Esophagus (tissue), 2 donors: Measurements from ENCODE around the gene INSR. TPM values are rescaled to one million over a fixed set of nuclear protein-coding genes. Genes with fewer than 3 reads are reported as not detected.
"Not testable (repeated sequence)": the region's sequence is repeated elsewhere in the genome, so short reads cannot be mapped to it uniquely, and the experiment has no call there.

ENCODE experiments used
- H3K27ac ChIP-seq, 2 donors: one replicate each; pipeline ENCODE4 v1.5.1; 2013; ENCODE audit warnings: low read depth in 2 of 2, mild to moderate bottlenecking in 2 of 2, inconsistent platforms in 1 of 2, low read length in 1 of 2, moderate library complexity in 1 of 2
- H3K27me3 ChIP-seq, 2 donors: one replicate each; pipeline ENCODE4 v1.6.1; 2013; ENCODE audit warnings: low read length in 2 of 2, control low read depth in 1 of 2, mild to moderate bottlenecking in 1 of 2; ENCODE audit not compliant: insufficient read depth in 2 of 2, control insufficient read depth in 1 of 2
- H3K36me3 ChIP-seq, 2 donors: one replicate each; pipeline ENCODE4 v1.6.1; 2013; ENCODE audit warnings: low read length in 1 of 2; ENCODE audit not compliant: control insufficient read depth in 2 of 2, insufficient read depth in 2 of 2
- H3K4me1 ChIP-seq, 2 donors: one replicate each; pipeline ENCODE4 v1.6.1; 2013; ENCODE audit warnings: low read length in 1 of 2; ENCODE audit not compliant: control insufficient read depth in 2 of 2, insufficient read depth in 2 of 2
- H3K4me3 ChIP-seq, 2 donors: one replicate each; pipeline ENCODE4 v1.5.1; 2013; ENCODE audit warnings: low read length in 2 of 2, mild to moderate bottlenecking in 2 of 2, low read depth in 1 of 2, moderate library complexity in 1 of 2
- H3K9me3 ChIP-seq, 2 donors: one replicate each; pipeline ENCODE4 v1.6.1; 2013; ENCODE audit warnings: mild to moderate bottlenecking in 2 of 2, low read depth in 1 of 2, low read length in 1 of 2, moderate library complexity in 1 of 2; ENCODE audit not compliant: control insufficient read depth in 2 of 2, insufficient read depth in 1 of 2
- WGBS, 2 donors: extraction: QIAGEN DNeasy Blood & Tissue Kit; methylation state at CpG; one replicate each; pipeline ENCODE4 v1.1.7; 2013; 5-methylcytosine and 5-hydroxymethylcytosine counted together
- polyA plus RNA-seq, 2 donors: library from polyadenylated mRNA; stranded (reverse); fragments of 200-250 nt; gene quantifications; one replicate each; pipeline ENCODE4 v1.2.3, GENCODE V29; 2013
- donor health status: healthy with polysubstance abuse.
- donor health status: Bipolar disorder and iron deficiency.

INSR gene
- polyA plus RNA-seq, 2 donors: 2.2 to 3.3 TPM

- WGBS, 2 donors: 71 to 75% methylated on average over 7 of the region's 7 CpGs
- Histone ChIP-seq H3K27me3 (no peaks in the 10 kb centered on the region), H3K9me3 (no peaks in the 10 kb centered on the region), H3K4me3 (no peak overlapping the region), H3K4me1 (peaks cover 0 to 3% of the 10 kb centered on the region in 2 donors), H3K27ac (no peak overlapping the region), H3K36me3 (no peaks in the 10 kb centered on the region)
Observed at GRCh38 chr19:7215176-7215575, 79.0 kb downstream of the INSR start.

GRCh38 chr19:7214324-7215089, 79.7 kb downstream of the INSR start:
- 75 to 79% methylated on average over 10 of the region's 10 CpGs for WGBS, 2 donors
- H3K27ac ChIP-seq: no peak overlapping the region
- H3K4me1 ChIP-seq: peaks cover 0 to 3% of the 10 kb centered on the region in 2 donors
- H3K36me3 ChIP-seq: no peaks in the 10 kb centered on the region
- H3K27me3 ChIP-seq: no peaks in the 10 kb centered on the region
- H3K4me3 ChIP-seq: no peak overlapping the region
- no peaks in the 10 kb centered on the region for H3K9me3 ChIP-seq

GRCh38 chr19:7213628-7214323, 80.4 kb downstream of the INSR start:
- H3K4me3 ChIP-seq: no peak overlapping the region
- peaks cover 0 to 3% of the 10 kb centered on the region in 2 donors for H3K4me1 ChIP-seq
- no peaks in the 10 kb centered on the region for H3K27me3 ChIP-seq
- no peaks in the 10 kb centered on the region for H3K36me3 ChIP-seq
- no peaks in the 10 kb centered on the region for H3K9me3 ChIP-seq
- H3K27ac ChIP-seq: no peak overlapping the region
- WGBS, 2 donors: 73 to 76% methylated on average over 14 of the region's 14 CpGs

- Histone ChIP-seq H3K4me3 (no peak overlapping the region), H3K9me3 (no peaks in the 10 kb centered on the region), H3K27me3 (no peaks in the 10 kb centered on the region), H3K4me1 (peaks cover 0 to 3% of the 10 kb centered on the region in 2 donors), H3K27ac (no peak overlapping the region), H3K36me3 (no peaks in the 10 kb centered on the region)
- WGBS, 2 donors: 51 to 68% methylated on average over 21 of the region's 21 CpGs
Observed at GRCh38 chr19:7211191-7211951, 82.8 kb downstream of the INSR start.

- H3K27me3 ChIP-seq: no peaks in the 10 kb centered on the region
- no peaks in the 10 kb centered on the region for H3K9me3 ChIP-seq
- 86 to 90% methylated on average over 4 of the region's 4 CpGs for WGBS, 2 donors
- no peaks in the 10 kb centered on the region for H3K36me3 ChIP-seq
- no peaks in the 10 kb centered on the region for H3K4me1 ChIP-seq
- H3K4me3 ChIP-seq: no peak overlapping the region
- no peak overlapping the region for H3K27ac ChIP-seq
Observed at GRCh38 chr19:7210359-7210758, 83.9 kb downstream of the INSR start.

GRCh38 chr19:7209597-7210325, 84.5 kb downstream of the INSR start:
- 85 to 89% methylated on average over 15 of the region's 15 CpGs for WGBS, 2 donors
- H3K4me3 ChIP-seq, H3K9me3 ChIP-seq, H3K36me3 ChIP-seq, H3K27ac ChIP-seq, H3K27me3 ChIP-seq, H3K4me1 ChIP-seq: not testable (repeated sequence)

GRCh38 chr19:7209036-7209435, 85.2 kb downstream of the INSR start:
- H3K27ac ChIP-seq, H3K27me3 ChIP-seq, H3K9me3 ChIP-seq, H3K4me3 ChIP-seq, H3K4me1 ChIP-seq, H3K36me3 ChIP-seq: not testable (repeated sequence)
- WGBS, 2 donors: 79 to 81% methylated on average over 3 of the region's 3 CpGs

- Histone ChIP-seq H3K27ac (no peak overlapping the region), H3K27me3 (no peaks in the 10 kb centered on the region), H3K4me3 (no peak overlapping the region), H3K4me1 (peaks cover 0 to 2% of the 10 kb centered on the region in 2 donors), H3K9me3 (no peaks in the 10 kb centered on the region), H3K36me3 (no peaks in the 10 kb centered on the region)
- 62 to 88% methylated on average over 12 of the region's 12 CpGs for WGBS, 2 donors
Observed at GRCh38 chr19:7203332-7203731, 90.9 kb downstream of the INSR start.

- Histone ChIP-seq H3K36me3 (no peaks in the 10 kb centered on the region), H3K27me3 (no peaks in the 10 kb centered on the region), H3K4me1 (peaks cover 0 to 5% of the 10 kb centered on the region in 2 donors), H3K4me3 (no peak overlapping the region), H3K9me3 (no peaks in the 10 kb centered on the region), H3K27ac (no peak overlapping the region)
- 71 to 90% methylated on average over 2 of the region's 2 CpGs for WGBS, 2 donors
Observed at GRCh38 chr19:7202888-7203287, 91.3 kb downstream of the INSR start.
